Transverse colon (tissue), 4 donors: ENCODE results near the gene TEX11. TPM values are rescaled to one million over a fixed set of nuclear protein-coding genes. Genes with fewer than 3 reads are reported as not detected.

Source experiments
- DNase-seq: peaks from one replicate; pipeline ENCODE4 v3.0.0-alpha.2; 2019
- H3K27ac ChIP-seq, 4 donors: fragments of 200-600 bp; sonication (generic); 2 replicates each; pipeline ENCODE4 v1.5.1; 2016 to 2018; ENCODE audit warnings: inconsistent platforms in 4 of 4
- H3K27me3 ChIP-seq: fragments of 200-600 bp; sonication (generic); 2 replicates; pipeline ENCODE4 v1.5.1; 2017; ENCODE audit warnings: inconsistent platforms
- H3K36me3 ChIP-seq, 4 donors: fragments of 200-600 bp; sonication (generic); 2 replicates each; pipeline ENCODE4 v1.5.1; 2017 to 2019; ENCODE audit warnings: inconsistent platforms in 4 of 4
- H3K4me1 ChIP-seq, 4 donors: fragments of 200-600 bp; sonication (generic); 2 replicates each; pipeline ENCODE4 v1.5.1; 2017 to 2020; ENCODE audit warnings: inconsistent platforms in 4 of 4
- H3K4me3 ChIP-seq, 4 donors: fragments of 200-600 bp; sonication (generic); 1 replicate in 1 of 4; 2 replicates in 3 of 4; pipeline versions ENCODE4 v1.5.1 to v1.6.1; 2017 to 2019; ENCODE audit warnings: inconsistent platforms in 4 of 4
- H3K9me3 ChIP-seq, 2 donors: fragments of 200-600 bp; sonication (generic); 2 replicates each; pipeline ENCODE4 v1.5.1; 2017 to 2019; ENCODE audit warnings: inconsistent platforms in 2 of 2
- CTCF ChIP-seq, 5 experiments: fragments of 200-600 bp in 3 of 5; fragments of 450-650 bp in 2 of 5; sonication (generic) in 3 of 5; IDR thresholded peaks; 1 replicate in 2 of 5; 2 replicates in 3 of 5; pipeline ENCODE4 v1.5.1; 2016 to 2017; ENCODE audit warnings: antibody characterized with exemption in 5 of 5, inconsistent platforms in 3 of 5, mild to moderate bottlenecking in 2 of 5, moderate library complexity in 1 of 5
- EP300 ChIP-seq: sonication (generic); formaldehyde crosslinking; IDR thresholded peaks from one replicate; pipeline ENCODE4 v1.6.1; 2017; ENCODE audit warnings: antibody characterized with exemption, low read depth
- POLR2A ChIP-seq: fragments of 450-650 bp; IDR thresholded peaks from one replicate; pipeline ENCODE4 v1.6.1; 2016; ENCODE audit warnings: antibody characterized with exemption, mild to moderate bottlenecking, moderate library complexity
- POLR2AphosphoS5 ChIP-seq, 3 donors: sonication (generic); formaldehyde crosslinking; IDR thresholded peaks; one replicate each; pipeline ENCODE4 v1.6.1; 2016; ENCODE audit warnings: antibody characterized with exemption in 3 of 3
- WGBS, 2 donors: methylation state at CpG; one replicate each; pipeline ENCODE4 v1.1.5; 2018; ENCODE audit warnings: low coverage in 1 of 2; 5-methylcytosine and 5-hydroxymethylcytosine counted together
- in situ Hi-C, 4 donors: fragments of 200-750 bp; cut with MboI; loops; one replicate each; pipeline versions ENCODE4 v1.15.0 to v1.15.1; 2017; ENCODE audit warnings: low sequenced_read_pairs in 3 of 4, low pct_ligation_motif_present in 1 of 4, low pct_unique_long_range_greater_than_20kb in 1 of 4
- intact Hi-C: fragments of 100-400 bp; cut with DNase I; formaldehyde crosslinking; loops from one replicate; pipeline ENCODE4 v1.15.1; 2023; ENCODE audit warnings: low total_unique reads
- total RNA-seq, 4 donors: library from RNA; depleted of rRNA; stranded (reverse); fragments of >200 nt; gene quantifications; one replicate each; pipeline ENCODE4 v1.1.0, GENCODE V29; 2016

Gene TEX11
- total RNA-seq, 4 donors from 2014 or later: 0.27 to 0.79 TPM; not detected in 2

GRCh38 chrX:70554081-70554480 lies 354.4 kb downstream of the TEX11 start:
- TF ChIP-seq EP300 (no peak), CTCF (IDR thresholded peaks at IDR 0.05) (peak in 2 of 5 experiments; percentile 20 to 30)
- intact Hi-C loops (no loop called here), in situ Hi-C loops (loop anchor here in 2 of 4 donors (10.0 kb wide), 1 partner anchor 99 kb away; no protein-coding TSS in a partner anchor)
- H3K4me3 ChIP-seq: no peak overlapping the region
- WGBS, 2 donors: 0 to 8% methylated on average over 1 to 2 of the region's 2 CpGs
- no peaks in the 10 kb centered on the region for H3K36me3 ChIP-seq
- DNase-seq: no peak
- H3K4me1 ChIP-seq: peaks cover 0 to 8% (median 3%) of the 10 kb centered on the region in 4 donors
- H3K27ac ChIP-seq: peak overlapping the region in 3 of 4 donors; percentile 51 to 65 (median 58)
- no peaks in the 10 kb centered on the region for H3K27me3 ChIP-seq
- H3K9me3 ChIP-seq: no peaks in the 10 kb centered on the region

- H3K36me3 ChIP-seq: no peaks in the 10 kb centered on the region
- intact Hi-C loops: no loop called here
- DNase-seq: no peak
- H3K4me3 ChIP-seq: no peak overlapping the region
- in situ Hi-C loops: loop anchor here in 2 of 4 donors (10.0 kb wide), 1 partner anchor 99 kb away; no protein-coding TSS in a partner anchor
- peak overlapping the region in 3 of 4 donors; percentile 51 to 65 (median 58) for H3K27ac ChIP-seq
- H3K9me3 ChIP-seq: no peaks in the 10 kb centered on the region
- peaks cover 0 to 8% (median 3%) of the 10 kb centered on the region in 4 donors for H3K4me1 ChIP-seq
- TF ChIP-seq EP300 (no peak), POLR2A (no peak), CTCF (IDR thresholded peaks at IDR 0.05) (no peak), POLR2AphosphoS5 (IDR thresholded peaks at IDR 0.05) (no peak)
- 45% methylated on average over 1 of the region's 1 CpG; no CpG with 5 or more reads in 1 of the 2 donors for WGBS, 2 donors
- no peaks in the 10 kb centered on the region for H3K27me3 ChIP-seq
Observed at GRCh38 chrX:70553516-70553915, 355.0 kb downstream of the TEX11 start.

GRCh38 chrX:70552130-70552704 lies 356.3 kb downstream of the TEX11 start:
- Histone ChIP-seq H3K27ac (peak overlapping the region; percentile 8 to 65 (median 54)), H3K4me3 (no peak overlapping the region), H3K36me3 (no peaks in the 10 kb centered on the region), H3K9me3 (no peaks in the 10 kb centered on the region), H3K27me3 (no peaks in the 10 kb centered on the region), H3K4me1 (peaks cover 0 to 8% (median 3%) of the 10 kb centered on the region in 4 donors)
- DNase-seq: no peak
- in situ Hi-C loops: loop anchor here in 2 of 4 donors (10.0 kb wide), 1 partner anchor 97 kb away; no protein-coding TSS in a partner anchor
- intact Hi-C loops: no loop called here
- 35 to 50% methylated on average over 1 to 7 of the region's 7 CpGs for WGBS, 2 donors
- TF ChIP-seq POLR2AphosphoS5 (IDR thresholded peaks at IDR 0.05) (no peak), CTCF (IDR thresholded peaks at IDR 0.05) (no peak), POLR2A (no peak), EP300 (no peak)

GRCh38 chrX:70549429-70549828 lies 359.1 kb downstream of the TEX11 start:
- TF ChIP-seq POLR2A (no peak), CTCF (IDR thresholded peaks at IDR 0.05) (no peak), EP300 (no peak), POLR2AphosphoS5 (IDR thresholded peaks at IDR 0.05) (no peak)
- no peak overlapping the region for H3K4me3 ChIP-seq
- no peaks in the 10 kb centered on the region for H3K9me3 ChIP-seq
- H3K27ac ChIP-seq: no peak overlapping the region
- no peak for DNase-seq
- H3K4me1 ChIP-seq: peaks cover 0 to 7% (median 3%) of the 10 kb centered on the region in 4 donors
- no peaks in the 10 kb centered on the region for H3K27me3 ChIP-seq
- WGBS, 2 donors: 70% methylated on average over 3 of the region's 3 CpGs; no CpG with 5 or more reads in 1 of the 2 donors
- no peaks in the 10 kb centered on the region for H3K36me3 ChIP-seq
- in situ Hi-C loops: no loop called here
- intact Hi-C loops: no loop called here
